HG03097 (cell line): ENCODE measurements around the gene CYP4V2.

Experiments
- ATAC-seq: cut with Tn5 transposase; IDR thresholded peaks from one replicate; pipeline ENCODE4 v1.9.1; 2021; ENCODE audit not compliant: unreplicated experiment, low FRiP score

The CYP4V2 gene

GRCh38 chr4:186191200-186192065 lies at the start of gene CYP4V2:
Gene CYP4V2, plus strand, starts transcription at chr4:186191567. Its CDS starts 257 bp downstream, at chr4:186191824.
- ATAC-seq, result peak; percentile 83

- peak; percentile 43 for ATAC-seq
Observed at GRCh38 chr4:186144198-186144945, 47.0 kb upstream of the CYP4V2 start.

GRCh38 chr4:186144946-186145569 lies 46.3 kb upstream of the CYP4V2 start:
- peak; percentile 33 for ATAC-seq

GRCh38 chr4:186146458-186146857 lies 44.9 kb upstream of the CYP4V2 start:
- ATAC-seq, result no peak

GRCh38 chr4:186148336-186148975 lies 42.9 kb upstream of the CYP4V2 start:
- no peak for ATAC-seq

- no peak for ATAC-seq
Observed at GRCh38 chr4:186149872-186150271, 41.5 kb upstream of the CYP4V2 start.

GRCh38 chr4:186150926-186151325 lies 40.4 kb upstream of the CYP4V2 start:
- no peak for ATAC-seq

- no peak for ATAC-seq
Observed at GRCh38 chr4:186151499-186151898, 39.9 kb upstream of the CYP4V2 start.

GRCh38 chr4:186158021-186158813 lies 33.1 kb upstream of the CYP4V2 start:
- ATAC-seq, result no peak

GRCh38 chr4:186158966-186159365 lies 32.4 kb upstream of the CYP4V2 start:
- no peak for ATAC-seq

- no peak for ATAC-seq
Observed at GRCh38 chr4:186159613-186160012, 31.8 kb upstream of the CYP4V2 start.

- ATAC-seq, result peak; percentile 89
Observed at GRCh38 chr4:186161138-186161537, 30.2 kb upstream of the CYP4V2 start.

- no peak for ATAC-seq
Observed at GRCh38 chr4:186166852-186167512, 24.4 kb upstream of the CYP4V2 start.

- ATAC-seq, result no peak
Observed at GRCh38 chr4:186167605-186168004, 23.8 kb upstream of the CYP4V2 start.

GRCh38 chr4:186168750-186169149 lies 22.6 kb upstream of the CYP4V2 start:
- no peak for ATAC-seq

GRCh38 chr4:186169333-186169944 lies 21.9 kb upstream of the CYP4V2 start:
- ATAC-seq, result no peak

- ATAC-seq, result no peak
Observed at GRCh38 chr4:186169945-186170802, 21.2 kb upstream of the CYP4V2 start.

- no peak for ATAC-seq
Observed at GRCh38 chr4:186170966-186171365, 20.4 kb upstream of the CYP4V2 start.
